HepG2 (cell line): ENCODE measurements around the gene MAN1A1. TPM values are rescaled to one million over a fixed set of nuclear protein-coding genes. Genes with fewer than 3 reads are reported as not detected.

Experiments used
- ATAC-seq: fragments of 200-7000 bp; cut with Tn5 transposase; 3 replicates; pipeline ENCODE4 v1.9.1; 2020; ENCODE audit warnings: mild to moderate bottlenecking, moderate library complexity
- BruUV-seq: library from RNA; stranded (reverse); fragments of 400-500 nt; replicated peaks from 2 replicates; lab custom pipeline; 2021; lab: Mats Ljungman, UMichigan
- CTCF ChIA-PET: fragments of 300-600 bp; formaldehyde crosslinking; extraction: SDS; loops from one replicate; lab custom pipeline; 2021; ENCODE audit warnings: low total read pairs, inconsistent platforms, low intra/inter-chr PET ratio; lab: Yijun Ruan, JAX
- POLR2A ChIA-PET: fragments of 350-600 bp; sonication (Branson Sonifier 250); formaldehyde crosslinking; loops from one replicate; lab custom pipeline; 2020; ENCODE audit warnings: antibody characterized with exemption, inconsistent platforms; lab: Yijun Ruan, JAX
- DNase-seq: peaks from one replicate; pipeline ENCODE4 v3.0.0-alpha.2; 2015; ENCODE audit warnings: low spot score
- FAIRE-seq: peaks from 3 replicates; lab custom pipeline; 2011; peaks lifted over from hg19 to GRCh38; lab: Jason Lieb, UNC
- H2AFZ ChIP-seq: one replicate; pipeline ENCODE4 v1.6.1; 2011; ENCODE audit warnings: low read length, inconsistent platforms
- H3K27ac ChIP-seq: fragments of 300-600 bp; 3 replicates; pipeline ENCODE4 v1.8.0; 2011; ENCODE audit warnings: mixed run types, mild to moderate bottlenecking, mixed read lengths, low read length, inconsistent platforms; ENCODE audit not compliant: insufficient read depth; ENCODE audit errors: extremely low read length
- H3K27me3 ChIP-seq, 2 experiments: fragments of 200-600 bp in 1 of 2; 2 replicates in 1 of 2; 3 replicates in 1 of 2; pipeline versions ENCODE4 v1.6.0 to v1.8.0; 2011; ENCODE audit warnings: low read length in 2 of 2, mild to moderate bottlenecking in 2 of 2, moderate library complexity in 2 of 2, inconsistent platforms in 1 of 2; ENCODE audit not compliant: insufficient read depth in 2 of 2, control insufficient read depth in 1 of 2
- H3K36me3 ChIP-seq, 2 experiments: fragments of 200-600 bp in 1 of 2; replicated peaks in 1 of 2; 2 replicates in 1 of 2; 3 replicates in 1 of 2; pipeline versions ENCODE4 v1.5.1 to v1.8.0; 2011; ENCODE audit warnings: low read length in 2 of 2, inconsistent platforms in 1 of 2; ENCODE audit not compliant: insufficient read depth in 2 of 2, control insufficient read depth in 1 of 2
- H3K4me1 ChIP-seq: 2 replicates; pipeline ENCODE4 v1.5.1; 2012; ENCODE audit warnings: low read length, inconsistent platforms; ENCODE audit not compliant: insufficient read depth
- H3K4me2 ChIP-seq: 2 replicates; pipeline ENCODE4 v1.6.0; 2011; ENCODE audit warnings: low read depth, low read length, inconsistent platforms
- H3K4me3 ChIP-seq, 3 experiments: fragments of 200-600 bp in 1 of 3; sonication (generic), shearing (Covaris generic) in 1 of 3; replicated peaks in 1 of 3; 2 replicates each; pipeline ENCODE4 v1.5.1; 2011 to 2016; ENCODE audit warnings: low read length in 3 of 3, inconsistent platforms in 2 of 3, low read depth in 2 of 3, mild to moderate bottlenecking in 2 of 3, control low read depth in 1 of 3, mixed read lengths in 1 of 3; ENCODE audit not compliant: insufficient read depth in 1 of 3
- H3K79me2 ChIP-seq: one replicate; pipeline ENCODE4 v1.6.1; 2011; ENCODE audit warnings: low read length, inconsistent platforms; ENCODE audit not compliant: insufficient read depth
- H3K9ac ChIP-seq: 2 replicates; pipeline ENCODE4 v1.6.0; 2011; ENCODE audit warnings: mild to moderate bottlenecking, low read depth, low read length, inconsistent platforms; ENCODE audit not compliant: insufficient read depth
- H3K9me3 ChIP-seq: 2 replicates; pipeline ENCODE4 v1.5.1; 2012; ENCODE audit warnings: mild to moderate bottlenecking, low read length
- H4K20me1 ChIP-seq: 2 replicates; pipeline ENCODE4 v1.6.0; 2011; ENCODE audit warnings: inconsistent platforms, mild to moderate bottlenecking, low read length, moderate library complexity; ENCODE audit not compliant: insufficient read depth
- BRCA1 ChIP-seq: sonication (generic); formaldehyde crosslinking; IDR thresholded peaks from 2 replicates; pipeline ENCODE4 v1.4.0; 2020; ENCODE audit warnings: missing genetic modification reagents
- E2F2 ChIP-seq: sonication (generic); formaldehyde crosslinking; IDR thresholded peaks from 2 replicates; pipeline ENCODE4 v1.4.0; 2020; ENCODE audit warnings: missing genetic modification reagents, borderline replicate concordance
- HMGXB4 ChIP-seq, 2 experiments: sonication (generic) in 1 of 2; formaldehyde crosslinking in 1 of 2; IDR thresholded peaks; 2 replicates each; pipeline versions ENCODE4 v1.4.0 to v1.6.1; 2018 to 2020; ENCODE audit warnings: missing genetic modification reagents in 2 of 2, borderline replicate concordance in 1 of 2, low read depth in 1 of 2, mild to moderate bottlenecking in 1 of 2, missing biosample characterization in 1 of 2
- KAT7 ChIP-seq: IDR thresholded peaks from 2 replicates; pipeline ENCODE4 v1.6.1; 2018; ENCODE audit warnings: borderline replicate concordance, missing compliant biosample characterization
- RBM22 ChIP-seq: fragments of 200-400 bp; formaldehyde crosslinking; optimal IDR thresholded peaks from 2 replicates; pipeline ENCODE3; 2017; ENCODE audit warnings: mild to moderate bottlenecking, low read length, moderate library complexity
- ZNF34 ChIP-seq: sonication (generic); formaldehyde crosslinking; IDR thresholded peaks from 2 replicates; pipeline ENCODE4 v1.4.0; 2020; ENCODE audit warnings: mild to moderate bottlenecking, missing genetic modification reagents, borderline replicate concordance
- WGBS: methylation state at CpG from one replicate; pipeline ENCODE4 v1.1.6; 2017; ENCODE audit warnings: low lambda C conversion rate; 5-methylcytosine and 5-hydroxymethylcytosine counted together
- in situ Hi-C: cut with HindIII; loops from 2 replicates; pipeline ENCODE4 v1.10.0; 2017; ENCODE audit warnings: low pct_unique_long_range_greater_than_20kb; ENCODE audit not compliant: extremely low pct_ligation_motif_present
- intact Hi-C: fragments of 100-400 bp; cut with micrococcal nuclease; formaldehyde crosslinking; loops from one replicate; pipeline ENCODE4 v1.10.0; 2022; ENCODE audit not compliant: unreplicated experiment
- polyA plus RNA-seq, 8 experiments: library from polyadenylated mRNA; depleted of rRNA in 3 of 8; stranded (reverse) in 7 of 8; unstranded in 1 of 8; fragments of >200 nt; fragmentation: Illumina TruSeq in 4 of 8; extraction: Trizol in 4 of 8; gene quantifications; 2 replicates each; pipeline versions ENCODE4 v1.2.1 to v1.2.3, GENCODE V29; 2011 to 2016; ENCODE audit warnings: low read depth in 4 of 8, missing spikeins in 1 of 8, mixed read lengths in 1 of 8; ENCODE audit not compliant: insufficient read depth in 1 of 8
- total RNA-seq, 5 experiments: library from RNA; depleted of rRNA; stranded (reverse); fragments of >200 nt; fragmentation: Illumina TruSeq; extraction: Trizol; gene quantifications; 2 replicates each; pipeline ENCODE4 v1.2.3, GENCODE V29; 2016; ENCODE audit warnings: low read depth in 1 of 5

Gene MAN1A1
- total and polyA plus RNA-seq, 2 of the 13 experiments (the other 11 are each of a cell fraction or from before 2014, with no cell fraction given), result 156 to 236 TPM

GRCh38 chr6:119196715-119197114, 152.8 kb downstream of the MAN1A1 start:
- no peak overlapping the region for H3K4me2 ChIP-seq
- WGBS, result 98% methylated on average over 4 of the region's 4 CpGs
- POLR2A ChIA-PET, result no interaction called here
- no peak for FAIRE-seq
- H2AFZ ChIP-seq, result no peak overlapping the region
- CTCF ChIA-PET, result no interaction called here
- no peaks in the 10 kb centered on the region for H3K79me2 ChIP-seq
- in situ Hi-C loops, result no loop called here
- H3K4me1 ChIP-seq, result no peaks in the 10 kb centered on the region
- H3K9ac ChIP-seq, result no peak overlapping the region
- H3K27me3 ChIP-seq, result no peaks in the 10 kb centered on the region
- peak; percentile 9 for ATAC-seq
- no peaks in the 10 kb centered on the region for H3K9me3 ChIP-seq
- intact Hi-C loops, result no loop called here
- no peak for DNase-seq
- H3K36me3 ChIP-seq, result peaks cover 39 to 87% of the 10 kb centered on the region in 2 experiments
- no peaks in the 10 kb centered on the region for H4K20me1 ChIP-seq
- no peak for TF ChIP-seq ZNF34
- TF ChIP-seq BRCA1 (CRISPR knock-in tag), result no peak
- no peak for TF ChIP-seq KAT7
- TF ChIP-seq HMGXB4 (CRISPR knock-in tag; IDR thresholded peaks at IDR 0.05; ENCODE audit: borderline replicate concordance in 1 of 2, low read depth in 1 of 2), result no peak
- TF ChIP-seq E2F2, result no peak
- peak; percentile 87 for TF ChIP-seq RBM22
- no peak overlapping the region for H3K27ac ChIP-seq
- H3K4me3 ChIP-seq, result no peak overlapping the region
- no TSS peak for BruUV-seq
